Neural cell (in vitro differentiated cells): ENCODE data around the gene SGCE. TPM values are rescaled to one million over a fixed set of nuclear protein-coding genes. Genes with fewer than 3 reads are reported as not detected.

ENCODE experiments used
- H2AFZ ChIP-seq: fragments of 200-600, 300-800 bp; sonication (generic), shearing (Covaris generic); 2 replicates; pipeline ENCODE4 v1.6.0; 2014; ENCODE audit warnings: low read depth, mild to moderate bottlenecking, antibody characterized with exemption, low read length, moderate library complexity
- H3F3A ChIP-seq: fragments of 200-600 bp; shearing (Covaris generic); 2 replicates; pipeline ENCODE4 v1.6.1; 2016; ENCODE audit warnings: mild to moderate bottlenecking, moderate library complexity, mixed read lengths, antibody characterized with exemption, low read length; ENCODE audit not compliant: insufficient read depth, poor library complexity, severe bottlenecking
- H3K27ac ChIP-seq: fragments of 200-600, 300-800 bp; sonication (generic), shearing (Covaris generic); 2 replicates; pipeline ENCODE4 v1.5.1; 2014; ENCODE audit warnings: mild to moderate bottlenecking, low read length, moderate library complexity
- H3K27me3 ChIP-seq: fragments of 300-800, 200-600 bp; sonication (generic), shearing (Covaris generic); 2 replicates; pipeline ENCODE4 v1.6.0; 2014; ENCODE audit warnings: mild to moderate bottlenecking, low read depth, low read length, moderate library complexity; ENCODE audit not compliant: insufficient read depth
- H3K36me3 ChIP-seq: fragments of 300-800, 200-600 bp; sonication (generic), shearing (Covaris generic); 2 replicates; pipeline ENCODE4 v1.5.1; 2014; ENCODE audit warnings: mild to moderate bottlenecking, antibody characterized with exemption, low read length, moderate library complexity; ENCODE audit not compliant: insufficient read depth
- H3K4me2 ChIP-seq: fragments of 300-800, 200-600 bp; sonication (generic), shearing (Covaris generic); 2 replicates; pipeline ENCODE4 v1.6.0; 2014; ENCODE audit warnings: mild to moderate bottlenecking, low read length
- H3K4me3 ChIP-seq: fragments of 300-800, 200-600 bp; sonication (generic), shearing (Covaris generic); 2 replicates; pipeline ENCODE4 v1.5.1; 2014; ENCODE audit warnings: mild to moderate bottlenecking, low read length, moderate library complexity
- H3K79me2 ChIP-seq: fragments of 200-600 bp; shearing (Covaris generic); replicated peaks from 2 replicates; pipeline ENCODE4 v1.6.0; 2014; ENCODE audit warnings: mild to moderate bottlenecking, low read length, moderate library complexity; ENCODE audit not compliant: insufficient read depth
- H3K9ac ChIP-seq: fragments of 300-800, 200-600 bp; sonication (generic), shearing (Covaris generic); 2 replicates; pipeline ENCODE4 v1.6.1; 2016; ENCODE audit warnings: mild to moderate bottlenecking, low read length, mixed read lengths
- H3K9me2 ChIP-seq: fragments of 200-600 bp; shearing (Covaris generic); 2 replicates; pipeline ENCODE4 v1.6.1; 2016; ENCODE audit warnings: mild to moderate bottlenecking, low read length, mixed read lengths; ENCODE audit not compliant: insufficient read depth
- H3K9me3 ChIP-seq: fragments of 200-600, 300-800 bp; sonication (generic), shearing (Covaris generic); 2 replicates; pipeline ENCODE4 v1.6.1; 2016; ENCODE audit warnings: mild to moderate bottlenecking, mixed run types, low read length, moderate library complexity, mixed read lengths
- H4K20me1 ChIP-seq: fragments of 200-600 bp; shearing (Covaris generic); 2 replicates; pipeline ENCODE4 v1.6.1; 2016; ENCODE audit warnings: mild to moderate bottlenecking, mixed run types; ENCODE audit not compliant: insufficient read depth
- EP300 ChIP-seq: fragments of 450-650 bp; conservative IDR thresholded peaks from 2 replicates; pipeline ENCODE4 v1.6.1; 2014; ENCODE audit warnings: antibody characterized with exemption, mild to moderate bottlenecking, moderate library complexity; ENCODE audit not compliant: poor library complexity, severe bottlenecking
- EZH2 ChIP-seq: fragments of 200-600, 300-800 bp; shearing (Covaris generic), sonication (generic); IDR thresholded peaks from 2 replicates; pipeline ENCODE4 v1.6.1; 2014; ENCODE audit warnings: antibody characterized with exemption, low read length, borderline replicate concordance, mild to moderate bottlenecking; ENCODE audit not compliant: insufficient read depth, poor library complexity, severe bottlenecking
- MXI1 ChIP-seq: fragments of 450-650 bp; conservative IDR thresholded peaks from 2 replicates; pipeline ENCODE4 v1.6.1; 2014; ENCODE audit warnings: antibody characterized with exemption, mild to moderate bottlenecking; ENCODE audit not compliant: poor library complexity, severe bottlenecking
- POLR2AphosphoS5 ChIP-seq: IDR thresholded peaks from 2 replicates; pipeline ENCODE4 v1.6.1; 2012
- RAD21 ChIP-seq: fragments of 450-650 bp; conservative IDR thresholded peaks from 2 replicates; pipeline ENCODE4 v1.6.1; 2014; ENCODE audit warnings: antibody characterized with exemption, mild to moderate bottlenecking, moderate library complexity
- SMC3 ChIP-seq: fragments of 450-650 bp; conservative IDR thresholded peaks from 2 replicates; pipeline ENCODE4 v1.6.1; 2014; ENCODE audit warnings: antibody characterized with exemption, mild to moderate bottlenecking, moderate library complexity; ENCODE audit not compliant: poor library complexity
- TAF1 ChIP-seq: IDR thresholded peaks from 2 replicates; pipeline ENCODE4 v1.6.1; 2012; ENCODE audit warnings: low read depth
- polyA plus RNA-seq: library from polyadenylated mRNA; depleted of rRNA; stranded (reverse); fragments of >200 nt; gene quantifications from 2 replicates; pipeline ENCODE4 v1.2.3, GENCODE V29; 2014
- TF ChIP-seq, protein P1 (sequence below): IDR thresholded peaks from 2 replicates; pipeline ENCODE4 v1.6.1; 2012; ENCODE audit warnings: borderline replicate concordance
- TF ChIP-seq, protein P2 (sequence below): fragments of 450-650 bp; IDR thresholded peaks from 2 replicates; pipeline ENCODE4 v1.5.1; 2014; ENCODE audit warnings: antibody characterized with exemption, mild to moderate bottlenecking, moderate library complexity; ENCODE audit not compliant: poor library complexity, severe bottlenecking

SGCE gene
- polyA plus RNA-seq, 1 donor from 2014 or later: 94.6 TPM

DNA sequence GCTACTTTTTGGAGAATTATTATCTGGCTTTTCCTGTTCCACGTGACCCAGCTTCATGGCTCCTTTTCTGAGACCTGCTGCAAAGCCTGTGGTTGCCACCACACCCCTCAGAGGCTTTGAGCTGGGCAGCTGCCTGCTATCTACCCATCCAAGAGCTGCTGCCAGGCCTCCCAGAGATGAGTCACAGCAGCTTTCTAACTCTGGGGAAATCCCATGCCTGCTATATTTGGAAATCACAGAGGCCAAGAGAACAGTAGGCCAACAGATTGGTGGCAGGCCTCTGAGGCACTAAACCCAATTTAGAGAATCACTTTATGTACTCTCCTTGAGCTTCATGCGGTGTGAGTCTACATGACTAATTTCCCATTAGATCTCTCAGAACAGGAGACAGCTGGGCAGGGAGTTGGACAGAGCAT, 35.2 kb downstream of the SGCE start:
- Histone ChIP-seq H3K27me3 (no peaks in the 10 kb centered on the region), H3K4me3 (no peak overlapping the region), H4K20me1 (no peaks in the 10 kb centered on the region), H3K27ac (no peak overlapping the region), H3K79me2 (no peaks in the 10 kb centered on the region), H3K9me2 (no peaks in the 10 kb centered on the region), H3K9ac (no peak overlapping the region), H3K4me2 (no peak overlapping the region), H3K36me3 (peaks cover 3% of the 10 kb centered on the region), H3K9me3 (no peaks in the 10 kb centered on the region), H2AFZ (no peak overlapping the region), H3F3A (no peaks in the 10 kb centered on the region)
- TF ChIP-seq EZH2 (no peak), RAD21 (no peak), SMC3 (no peak), EP300 (no peak), POLR2AphosphoS5 (no peak), TAF1 (no peak), MXI1 (no peak)
- TF ChIP-seq, protein P1, sequence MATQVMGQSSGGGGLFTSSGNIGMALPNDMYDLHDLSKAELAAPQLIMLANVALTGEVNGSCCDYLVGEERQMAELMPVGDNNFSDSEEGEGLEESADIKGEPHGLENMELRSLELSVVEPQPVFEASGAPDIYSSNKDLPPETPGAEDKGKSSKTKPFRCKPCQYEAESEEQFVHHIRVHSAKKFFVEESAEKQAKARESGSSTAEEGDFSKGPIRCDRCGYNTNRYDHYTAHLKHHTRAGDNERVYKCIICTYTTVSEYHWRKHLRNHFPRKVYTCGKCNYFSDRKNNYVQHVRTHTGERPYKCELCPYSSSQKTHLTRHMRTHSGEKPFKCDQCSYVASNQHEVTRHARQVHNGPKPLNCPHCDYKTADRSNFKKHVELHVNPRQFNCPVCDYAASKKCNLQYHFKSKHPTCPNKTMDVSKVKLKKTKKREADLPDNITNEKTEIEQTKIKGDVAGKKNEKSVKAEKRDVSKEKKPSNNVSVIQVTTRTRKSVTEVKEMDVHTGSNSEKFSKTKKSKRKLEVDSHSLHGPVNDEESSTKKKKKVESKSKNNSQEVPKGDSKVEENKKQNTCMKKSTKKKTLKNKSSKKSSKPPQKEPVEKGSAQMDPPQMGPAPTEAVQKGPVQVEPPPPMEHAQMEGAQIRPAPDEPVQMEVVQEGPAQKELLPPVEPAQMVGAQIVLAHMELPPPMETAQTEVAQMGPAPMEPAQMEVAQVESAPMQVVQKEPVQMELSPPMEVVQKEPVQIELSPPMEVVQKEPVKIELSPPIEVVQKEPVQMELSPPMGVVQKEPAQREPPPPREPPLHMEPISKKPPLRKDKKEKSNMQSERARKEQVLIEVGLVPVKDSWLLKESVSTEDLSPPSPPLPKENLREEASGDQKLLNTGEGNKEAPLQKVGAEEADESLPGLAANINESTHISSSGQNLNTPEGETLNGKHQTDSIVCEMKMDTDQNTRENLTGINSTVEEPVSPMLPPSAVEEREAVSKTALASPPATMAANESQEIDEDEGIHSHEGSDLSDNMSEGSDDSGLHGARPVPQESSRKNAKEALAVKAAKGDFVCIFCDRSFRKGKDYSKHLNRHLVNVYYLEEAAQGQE: no peak
- TF ChIP-seq, protein P2, sequence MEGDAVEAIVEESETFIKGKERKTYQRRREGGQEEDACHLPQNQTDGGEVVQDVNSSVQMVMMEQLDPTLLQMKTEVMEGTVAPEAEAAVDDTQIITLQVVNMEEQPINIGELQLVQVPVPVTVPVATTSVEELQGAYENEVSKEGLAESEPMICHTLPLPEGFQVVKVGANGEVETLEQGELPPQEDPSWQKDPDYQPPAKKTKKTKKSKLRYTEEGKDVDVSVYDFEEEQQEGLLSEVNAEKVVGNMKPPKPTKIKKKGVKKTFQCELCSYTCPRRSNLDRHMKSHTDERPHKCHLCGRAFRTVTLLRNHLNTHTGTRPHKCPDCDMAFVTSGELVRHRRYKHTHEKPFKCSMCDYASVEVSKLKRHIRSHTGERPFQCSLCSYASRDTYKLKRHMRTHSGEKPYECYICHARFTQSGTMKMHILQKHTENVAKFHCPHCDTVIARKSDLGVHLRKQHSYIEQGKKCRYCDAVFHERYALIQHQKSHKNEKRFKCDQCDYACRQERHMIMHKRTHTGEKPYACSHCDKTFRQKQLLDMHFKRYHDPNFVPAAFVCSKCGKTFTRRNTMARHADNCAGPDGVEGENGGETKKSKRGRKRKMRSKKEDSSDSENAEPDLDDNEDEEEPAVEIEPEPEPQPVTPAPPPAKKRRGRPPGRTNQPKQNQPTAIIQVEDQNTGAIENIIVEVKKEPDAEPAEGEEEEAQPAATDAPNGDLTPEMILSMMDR: no peak

DNA sequence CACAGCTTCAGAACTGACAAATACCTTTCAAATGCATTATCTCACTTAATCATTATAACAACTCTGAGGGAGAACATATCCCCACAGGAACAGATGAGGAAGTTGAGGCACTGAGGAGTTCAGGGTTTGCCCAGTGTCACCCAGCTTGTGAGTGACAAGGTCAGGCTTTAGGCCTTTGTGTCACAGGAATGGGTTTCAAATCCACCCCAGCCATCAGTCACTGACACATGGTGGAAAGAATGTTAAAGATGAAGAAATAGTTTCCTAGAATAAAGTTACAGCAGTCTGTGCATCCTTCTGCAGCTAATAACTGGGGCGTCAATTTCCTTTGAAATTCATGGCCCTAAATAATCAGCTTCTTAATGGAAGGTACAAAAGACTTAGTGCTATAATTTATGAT, 37.8 kb downstream of the SGCE start:
- no peak overlapping the region for H3K27ac ChIP-seq
- H3K9me3 ChIP-seq: no peaks in the 10 kb centered on the region
- TF ChIP-seq, protein P2: no peak
- TF ChIP-seq TAF1 (no peak), EZH2 (no peak), POLR2AphosphoS5 (no peak)
- no peak overlapping the region for H3K4me3 ChIP-seq
- no peaks in the 10 kb centered on the region for H4K20me1 ChIP-seq
- H3K36me3 ChIP-seq: peaks cover 7% of the 10 kb centered on the region
- H3K4me2 ChIP-seq: no peak overlapping the region
- no peak overlapping the region for H3K9ac ChIP-seq
- H3K9me2 ChIP-seq: no peaks in the 10 kb centered on the region
- H3F3A ChIP-seq: no peaks in the 10 kb centered on the region
- no peaks in the 10 kb centered on the region for H3K27me3 ChIP-seq
- H3K79me2 ChIP-seq: no peaks in the 10 kb centered on the region
- H2AFZ ChIP-seq: no peak overlapping the region
